Chondrocyte (in vitro differentiated cells): ENCODE results near the gene XRCC6. TPM values are rescaled to one million over a fixed set of nuclear protein-coding genes. Genes with fewer than 3 reads are reported as not detected.
"Not testable (repeated sequence)": the region's sequence is repeated elsewhere in the genome, so short reads cannot be mapped to it uniquely, and the experiment has no call there.

Source experiments
- DNase-seq: peaks from one replicate; pipeline ENCODE4 v3.0.0; 2021; ENCODE audit warnings: mixed read lengths, low spot score
- H3K27ac Mint-ChIP-seq: one replicate; pipeline ENCODE4 v1.8.0; 2021; ENCODE audit warnings: mild to moderate bottlenecking, moderate library complexity, mixed read lengths; ENCODE audit not compliant: unreplicated experiment
- H3K27me3 Mint-ChIP-seq: 2 replicates; pipeline ENCODE4 v1.8.0; 2021; ENCODE audit warnings: low read depth, mixed read lengths
- H3K36me3 Mint-ChIP-seq: 2 replicates; pipeline ENCODE4 v1.8.0; 2021; ENCODE audit warnings: low read depth, mixed read lengths
- H3K4me1 Mint-ChIP-seq: 2 replicates; pipeline ENCODE4 v1.8.0; 2021; ENCODE audit warnings: low read depth, mild to moderate bottlenecking, mixed read lengths
- H3K4me3 Mint-ChIP-seq: one replicate; pipeline ENCODE4 v1.8.0; 2021; ENCODE audit warnings: mild to moderate bottlenecking, moderate library complexity, mixed read lengths; ENCODE audit not compliant: unreplicated experiment
- H3K9me3 Mint-ChIP-seq: 2 replicates; pipeline ENCODE4 v1.8.0; 2021; ENCODE audit warnings: low read depth, mixed read lengths
- total RNA-seq: library from RNA; stranded (reverse); gene quantifications from 3 replicates; pipeline ENCODE4 v1.2.1, GENCODE V29; 2021
- TF ChIP-seq, protein P1 (sequence below): fragments of 200-600 bp; sonication (generic); IDR thresholded peaks from 2 replicates; pipeline ENCODE4 v1.5.0; 2021; ENCODE audit warnings: antibody characterized with exemption, mild to moderate bottlenecking, moderate library complexity

Gene XRCC6
- total RNA-seq, 1 donor from 2014 or later = 161 TPM

DNA sequence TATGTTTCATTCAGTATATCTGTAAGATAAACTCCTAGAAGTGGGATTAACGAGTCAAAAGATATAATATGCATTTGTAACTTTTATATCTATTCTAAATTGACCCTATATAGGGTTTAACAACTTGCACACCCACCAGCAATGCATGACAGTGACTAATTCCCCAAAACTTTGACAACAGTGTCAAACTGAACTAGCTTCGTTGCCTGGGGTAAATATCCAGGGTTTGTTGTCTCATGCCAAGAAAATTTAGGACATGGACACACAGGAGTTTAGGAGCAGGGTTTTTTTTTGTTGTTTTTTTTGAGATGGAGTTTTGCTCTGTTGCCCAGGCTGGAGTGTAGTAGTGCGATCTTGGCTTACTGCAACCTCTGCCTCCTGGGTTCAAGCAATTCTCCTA lies 62.5 kb downstream of the XRCC6 start:
- TF ChIP-seq, protein P1, sequence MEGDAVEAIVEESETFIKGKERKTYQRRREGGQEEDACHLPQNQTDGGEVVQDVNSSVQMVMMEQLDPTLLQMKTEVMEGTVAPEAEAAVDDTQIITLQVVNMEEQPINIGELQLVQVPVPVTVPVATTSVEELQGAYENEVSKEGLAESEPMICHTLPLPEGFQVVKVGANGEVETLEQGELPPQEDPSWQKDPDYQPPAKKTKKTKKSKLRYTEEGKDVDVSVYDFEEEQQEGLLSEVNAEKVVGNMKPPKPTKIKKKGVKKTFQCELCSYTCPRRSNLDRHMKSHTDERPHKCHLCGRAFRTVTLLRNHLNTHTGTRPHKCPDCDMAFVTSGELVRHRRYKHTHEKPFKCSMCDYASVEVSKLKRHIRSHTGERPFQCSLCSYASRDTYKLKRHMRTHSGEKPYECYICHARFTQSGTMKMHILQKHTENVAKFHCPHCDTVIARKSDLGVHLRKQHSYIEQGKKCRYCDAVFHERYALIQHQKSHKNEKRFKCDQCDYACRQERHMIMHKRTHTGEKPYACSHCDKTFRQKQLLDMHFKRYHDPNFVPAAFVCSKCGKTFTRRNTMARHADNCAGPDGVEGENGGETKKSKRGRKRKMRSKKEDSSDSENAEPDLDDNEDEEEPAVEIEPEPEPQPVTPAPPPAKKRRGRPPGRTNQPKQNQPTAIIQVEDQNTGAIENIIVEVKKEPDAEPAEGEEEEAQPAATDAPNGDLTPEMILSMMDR = no peak
- Mint-ChIP-seq H3K4me1 (peaks cover 30% of the 10 kb centered on the region), H3K36me3 (peaks cover 7% of the 10 kb centered on the region), H3K9me3 (no peaks in the 10 kb centered on the region), H3K27me3 (no peaks in the 10 kb centered on the region), H3K27ac (peak overlapping the region; percentile 95), H3K4me3 (no peak overlapping the region)
- DNase-seq = no peak

DNA sequence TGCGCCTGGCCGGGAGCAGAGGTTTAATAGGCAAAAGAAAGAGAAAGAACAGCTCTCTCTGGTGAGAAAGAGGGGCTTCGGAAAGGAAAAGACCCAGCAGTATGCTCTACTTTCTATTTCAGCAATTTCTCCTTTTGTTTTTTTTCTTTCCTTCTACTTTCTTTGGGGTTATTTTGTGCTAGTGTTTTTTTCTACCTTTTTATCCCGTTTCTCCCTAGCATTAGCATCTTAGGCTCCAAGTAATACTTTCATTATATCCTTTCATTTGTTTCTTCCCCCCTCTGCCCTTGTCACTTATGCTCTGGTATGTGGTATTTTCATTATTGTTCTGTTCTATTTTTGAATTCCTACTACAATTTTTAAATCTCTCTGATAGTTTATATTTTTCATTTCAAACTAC lies 63.1 kb downstream of the XRCC6 start:
- Mint-ChIP-seq H3K36me3 (peaks cover 5% of the 10 kb centered on the region), H3K4me3 (no peak overlapping the region)
- TF ChIP-seq, protein P1 = no peak

DNA sequence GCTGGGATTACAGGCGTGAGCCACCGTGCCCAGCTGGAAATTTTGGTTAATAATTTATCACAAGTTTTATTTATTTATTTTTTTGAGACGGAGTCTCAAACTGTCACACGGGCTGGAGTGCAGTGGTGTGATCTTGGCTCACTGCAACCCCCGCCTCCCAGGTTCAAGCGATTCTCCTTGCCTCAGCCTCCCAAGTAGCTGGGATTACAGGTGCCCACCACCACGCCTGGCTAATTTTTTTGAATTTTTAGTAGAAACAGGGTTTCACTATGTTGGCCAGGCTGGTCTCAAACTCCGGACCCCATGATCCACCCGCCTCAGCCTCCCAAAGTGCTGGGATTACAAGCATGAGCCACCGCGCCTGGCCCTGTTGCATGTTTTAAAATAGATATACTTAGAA lies 65.8 kb downstream of the XRCC6 start:
- H3K36me3 Mint-ChIP-seq, DNase-seq, H3K9me3 Mint-ChIP-seq, H3K27me3 Mint-ChIP-seq: not testable (repeated sequence)
- peak overlapping the region; percentile 99 for H3K27ac Mint-ChIP-seq
- H3K4me1 Mint-ChIP-seq = peaks cover 37% of the 10 kb centered on the region
- peak overlapping the region; percentile 91 for H3K4me3 Mint-ChIP-seq

More for the DNA sequence above, 63.1 kb downstream of the XRCC6 start:
- no peak overlapping the region for H3K27ac Mint-ChIP-seq
- DNase-seq = no peak
- H3K9me3 Mint-ChIP-seq = no peaks in the 10 kb centered on the region
- H3K27me3 Mint-ChIP-seq = no peaks in the 10 kb centered on the region
- peaks cover 34% of the 10 kb centered on the region for H3K4me1 Mint-ChIP-seq

DNA sequence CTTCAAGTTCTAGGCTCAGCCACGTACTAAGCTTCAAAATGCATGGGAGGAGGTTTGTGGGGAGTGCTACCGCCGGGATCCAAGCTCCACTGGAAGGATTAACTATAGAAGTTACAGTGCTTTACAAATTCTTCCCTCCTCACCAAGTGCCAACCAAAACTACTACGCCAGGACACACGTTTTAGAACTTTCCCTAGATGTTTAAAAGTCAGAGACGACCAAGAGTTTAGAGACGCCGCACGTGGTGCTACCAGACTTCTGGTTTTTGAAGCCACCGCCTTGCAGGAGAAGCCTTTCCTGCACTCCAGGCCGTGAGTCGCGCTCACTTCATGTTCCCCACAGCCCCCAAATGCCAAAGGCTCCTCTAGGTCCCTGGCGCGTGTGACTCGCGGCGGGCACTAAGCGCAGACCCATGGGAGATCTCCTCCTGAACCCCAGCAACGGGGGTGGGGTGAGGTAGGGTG lies 66.8 kb downstream of the XRCC6 start:
- Mint-ChIP-seq H3K9me3 (no peaks in the 10 kb centered on the region), H3K4me1 (peaks cover 34% of the 10 kb centered on the region), H3K27me3 (no peaks in the 10 kb centered on the region), H3K36me3 (no peaks in the 10 kb centered on the region), H3K4me3 (peak overlapping the region; percentile 91), H3K27ac (peak overlapping the region; percentile 99)
- no peak for DNase-seq
- TF ChIP-seq, protein P1 = no peak

DNA sequence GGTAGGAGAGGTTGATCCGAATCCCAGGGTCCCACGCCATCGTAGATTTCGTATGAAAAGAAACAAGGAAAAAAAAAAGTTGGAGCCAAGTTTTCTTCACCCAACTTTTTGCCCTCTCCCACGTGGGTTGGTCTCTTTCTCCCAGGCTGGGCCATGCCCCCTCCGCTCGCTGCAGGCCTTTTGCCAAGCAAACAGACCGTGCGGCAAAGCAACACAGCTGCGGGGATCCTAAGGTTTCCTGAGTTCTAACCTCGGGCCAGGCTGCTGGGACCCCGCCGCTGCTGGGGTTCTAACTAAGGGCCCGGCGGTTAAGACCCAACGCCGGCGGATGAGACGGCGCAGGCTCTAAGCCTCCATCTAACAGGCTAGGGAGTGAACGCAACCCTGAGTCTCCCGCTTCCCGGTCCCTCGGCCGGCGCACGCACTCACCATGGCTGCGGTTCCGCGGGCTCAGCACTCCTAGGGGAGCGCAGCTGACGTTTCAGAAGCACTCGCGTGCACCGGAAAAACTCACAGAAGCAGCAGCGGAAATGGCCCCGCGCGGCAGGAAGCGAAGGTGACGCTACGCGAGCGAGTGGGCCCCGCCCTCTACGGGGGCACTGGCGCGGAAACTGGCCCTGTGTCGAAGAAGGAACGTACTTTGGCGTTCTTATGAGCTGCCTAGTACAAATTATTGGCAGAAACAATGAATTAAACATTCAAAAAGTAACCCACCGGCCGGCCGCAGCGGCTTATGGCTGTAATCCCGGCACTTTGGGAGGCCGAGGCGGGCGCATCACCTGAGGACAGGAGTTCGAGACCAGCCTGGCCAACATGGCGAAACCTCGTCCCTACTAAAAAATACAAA lies 67.5 kb downstream of the XRCC6 start, which contains the start of gene SNU13:
SNU13 (minus strand) TSS at position 503 of the 847 bp plus-strand sequence; CDS start at position 432, 71 bp downstream.
- Mint-ChIP-seq H3K36me3 (no peaks in the 10 kb centered on the region), H3K27ac (peak within 1 kb of the TSS; percentile 99), H3K4me3 (peak within 1 kb of the TSS; percentile 91), H3K4me1 (peaks cover 32% of the 10 kb centered on the region), H3K9me3 (no peaks in the 10 kb centered on the region), H3K27me3 (no peaks in the 10 kb centered on the region)
- TF ChIP-seq, protein P1 = no peak
- DNase-seq = peak; percentile 96
